Sigmoid colon (tissue), 7 donors: ENCODE results near the gene SULF2. TPM values are rescaled to one million over a fixed set of nuclear protein-coding genes. Genes with fewer than 3 reads are reported as not detected.

Experiments
- DNase-seq: peaks from one replicate; pipeline ENCODE4 v3.0.0-alpha.2; 2019
- H3K27ac ChIP-seq, 4 donors: fragments of 200-600 bp; sonication (generic); one replicate each; pipeline ENCODE4 v1.5.1; 2016 to 2019; ENCODE audit warnings: mild to moderate bottlenecking in 1 of 4
- H3K27me3 ChIP-seq, 3 donors: fragments of 200-600 bp; sonication (generic); one replicate each; pipeline ENCODE4 v1.5.1; 2019; ENCODE audit warnings: mild to moderate bottlenecking in 1 of 3
- H3K36me3 ChIP-seq, 4 donors: fragments of 200-600 bp; sonication (generic); one replicate each; pipeline ENCODE4 v1.5.1; 2016 to 2019
- H3K4me1 ChIP-seq, 4 donors: fragments of 200-600 bp; sonication (generic); one replicate each; pipeline ENCODE4 v1.5.1; 2017 to 2019
- H3K4me3 ChIP-seq, 4 donors: fragments of 200-600 bp; sonication (generic); one replicate each; pipeline ENCODE4 v1.5.1; 2017 to 2019; ENCODE audit warnings: mild to moderate bottlenecking in 2 of 4, moderate library complexity in 1 of 4
- H3K9me3 ChIP-seq, 4 donors: fragments of 200-600 bp in 3 of 4; sonication (generic) in 3 of 4; one replicate each; pipeline versions ENCODE4 v1.5.1 to v1.6.1; 2013 to 2019
- EP300 ChIP-seq, 4 donors: sonication (generic); formaldehyde crosslinking; IDR thresholded peaks; one replicate each; pipeline ENCODE4 v1.6.1; 2017; ENCODE audit warnings: antibody characterized with exemption in 4 of 4
- POLR2A ChIP-seq, 2 donors: fragments of 450-650 bp; IDR thresholded peaks; one replicate each; pipeline ENCODE4 v1.6.1; 2016; ENCODE audit warnings: antibody characterized with exemption in 2 of 2, mild to moderate bottlenecking in 2 of 2, moderate library complexity in 2 of 2
- POLR2AphosphoS5 ChIP-seq, 4 donors: sonication (generic); formaldehyde crosslinking; IDR thresholded peaks; one replicate each; pipeline ENCODE4 v1.6.1; 2017; ENCODE audit warnings: antibody characterized with exemption in 4 of 4
- WGBS, 2 donors: extraction: QIAGEN DNeasy Blood & Tissue Kit; methylation state at CpG; one replicate each; pipeline ENCODE4 v1.1.7; 2013; 5-methylcytosine and 5-hydroxymethylcytosine counted together
- intact Hi-C: fragments of 100-400 bp; cut with DNase I; formaldehyde crosslinking; loops from one replicate; pipeline ENCODE4 v1.15.1; 2023
- polyA plus RNA-seq, 3 donors: library from polyadenylated mRNA; stranded (reverse); fragments of 200-250 nt; gene quantifications; one replicate each; pipeline ENCODE4 v1.2.3, GENCODE V29; 2013
- total RNA-seq, 4 donors: library from RNA; depleted of rRNA; stranded (reverse); fragments of >200 nt; gene quantifications; one replicate each; pipeline ENCODE4 v1.1.0, GENCODE V29; 2016
- TF ChIP-seq, protein P1 (sequence below), 4 experiments: fragments of 450-650 bp in 3 of 4; fragments of 200-600 bp in 1 of 4; IDR thresholded peaks; one replicate each; pipeline ENCODE4 v1.5.1; 2016 to 2019; ENCODE audit warnings: antibody characterized with exemption in 4 of 4, mild to moderate bottlenecking in 3 of 4, moderate library complexity in 2 of 4
- donor health status: healthy with polysubstance abuse.
- donor health status: Bipolar disorder and iron deficiency.
- donor health status: healthy.

Gene SULF2
- total and polyA plus RNA-seq, 7 donors = 14.6 to 70.1 (median 28.2) TPM

DNA sequence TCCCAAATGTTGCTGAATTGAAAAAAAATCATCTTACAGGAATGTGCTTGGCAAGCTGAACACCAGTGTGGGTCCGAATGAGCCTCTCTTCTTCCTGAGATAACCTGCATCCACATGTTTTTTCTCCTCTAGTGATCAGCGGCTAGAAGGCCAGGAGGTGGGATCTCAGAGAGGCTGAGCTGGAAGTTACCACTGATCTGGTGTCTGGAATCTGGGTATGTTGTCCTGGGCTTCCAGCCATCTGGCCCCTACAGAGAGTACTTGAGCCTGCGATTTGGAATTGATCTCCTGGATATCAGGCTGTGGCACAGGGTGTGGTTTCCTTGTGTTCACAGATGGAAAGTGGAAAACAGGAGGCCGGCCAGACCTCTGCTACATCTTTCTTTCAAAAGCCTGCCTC lies 35.9 kb downstream of the SULF2 start:
- DNase-seq = no peak
- intact Hi-C loops = no loop called here
- H3K4me1 ChIP-seq = peaks cover 0 to 20% (median 10%) of the 10 kb centered on the region in 4 donors
- no peaks in the 10 kb centered on the region for H3K36me3 ChIP-seq
- no peak overlapping the region for H3K4me3 ChIP-seq
- no peaks in the 10 kb centered on the region for H3K27me3 ChIP-seq
- WGBS, 2 donors = 70 to 73% methylated on average over 4 of the region's 4 CpGs
- peak overlapping the region in 2 of 4 donors; percentile 9 to 32 for H3K27ac ChIP-seq
- H3K9me3 ChIP-seq = no peaks in the 10 kb centered on the region
- TF ChIP-seq POLR2AphosphoS5 (IDR thresholded peaks at IDR 0.05) = peak in 1 of 4 donors; percentile 11
- TF ChIP-seq, protein P1, sequence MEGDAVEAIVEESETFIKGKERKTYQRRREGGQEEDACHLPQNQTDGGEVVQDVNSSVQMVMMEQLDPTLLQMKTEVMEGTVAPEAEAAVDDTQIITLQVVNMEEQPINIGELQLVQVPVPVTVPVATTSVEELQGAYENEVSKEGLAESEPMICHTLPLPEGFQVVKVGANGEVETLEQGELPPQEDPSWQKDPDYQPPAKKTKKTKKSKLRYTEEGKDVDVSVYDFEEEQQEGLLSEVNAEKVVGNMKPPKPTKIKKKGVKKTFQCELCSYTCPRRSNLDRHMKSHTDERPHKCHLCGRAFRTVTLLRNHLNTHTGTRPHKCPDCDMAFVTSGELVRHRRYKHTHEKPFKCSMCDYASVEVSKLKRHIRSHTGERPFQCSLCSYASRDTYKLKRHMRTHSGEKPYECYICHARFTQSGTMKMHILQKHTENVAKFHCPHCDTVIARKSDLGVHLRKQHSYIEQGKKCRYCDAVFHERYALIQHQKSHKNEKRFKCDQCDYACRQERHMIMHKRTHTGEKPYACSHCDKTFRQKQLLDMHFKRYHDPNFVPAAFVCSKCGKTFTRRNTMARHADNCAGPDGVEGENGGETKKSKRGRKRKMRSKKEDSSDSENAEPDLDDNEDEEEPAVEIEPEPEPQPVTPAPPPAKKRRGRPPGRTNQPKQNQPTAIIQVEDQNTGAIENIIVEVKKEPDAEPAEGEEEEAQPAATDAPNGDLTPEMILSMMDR (IDR thresholded peaks at IDR 0.05) = no peak

DNA sequence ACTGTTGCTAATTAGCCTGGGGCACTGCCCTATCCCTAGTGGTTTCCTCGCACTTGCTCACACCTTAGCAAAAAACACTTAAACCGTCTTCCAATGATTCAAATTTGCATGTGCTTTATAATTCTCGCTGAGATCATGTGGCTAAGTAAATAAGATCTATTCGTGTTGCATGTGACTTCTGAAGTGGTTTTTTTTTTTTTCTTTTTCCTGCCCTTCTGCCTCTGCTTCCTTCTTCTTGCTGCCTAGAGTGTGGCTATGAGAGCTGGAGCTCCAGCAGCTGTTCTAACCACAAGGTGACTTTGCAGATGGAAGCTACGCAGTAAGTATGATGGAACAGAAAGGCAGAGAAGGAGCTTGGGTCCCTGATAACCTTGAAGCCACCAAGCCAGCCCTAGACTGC lies 36.5 kb downstream of the SULF2 start:
- TF ChIP-seq POLR2A (IDR thresholded peaks at IDR 0.05) (no peak), POLR2AphosphoS5 (IDR thresholded peaks at IDR 0.05) (no peak), EP300 (IDR thresholded peaks at IDR 0.05) (no peak)
- TF ChIP-seq, protein P1 (IDR thresholded peaks at IDR 0.05) = no peak
- Histone ChIP-seq H3K27me3 (no peaks in the 10 kb centered on the region), H3K36me3 (no peaks in the 10 kb centered on the region), H3K9me3 (no peaks in the 10 kb centered on the region), H3K27ac (peak overlapping the region in 2 of 4 donors; percentile 9 to 32), H3K4me1 (peaks cover 0 to 20% (median 10%) of the 10 kb centered on the region in 4 donors), H3K4me3 (no peak overlapping the region)
- intact Hi-C loops = no loop called here
- no peak for DNase-seq
- 28 to 33% methylated on average over 5 of the region's 5 CpGs for WGBS, 2 donors

DNA sequence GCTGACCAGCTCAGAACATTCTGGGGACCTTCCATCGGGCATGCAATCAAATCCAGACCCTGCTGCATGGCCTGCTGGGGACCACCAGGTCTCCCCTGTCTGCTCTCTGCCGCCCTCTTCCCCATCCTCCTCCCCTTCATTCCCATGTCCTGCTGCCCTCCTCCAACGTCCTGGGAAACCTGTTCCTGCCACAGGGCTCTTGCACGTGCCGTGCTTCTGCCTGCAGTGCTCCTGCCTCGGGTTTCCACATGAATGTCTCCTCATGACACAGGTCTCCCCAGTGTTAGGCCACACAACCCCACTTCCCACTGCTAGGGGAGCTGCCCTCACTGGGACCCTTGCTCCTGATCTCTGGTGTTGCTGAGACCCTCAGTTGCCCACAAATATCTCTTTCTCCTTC lies 37.2 kb downstream of the SULF2 start:
- DNase-seq = no peak
- H3K4me3 ChIP-seq = no peak overlapping the region
- H3K27me3 ChIP-seq = no peaks in the 10 kb centered on the region
- intact Hi-C loops = no loop called here
- H3K9me3 ChIP-seq = no peaks in the 10 kb centered on the region
- no peaks in the 10 kb centered on the region for H3K36me3 ChIP-seq
- H3K4me1 ChIP-seq = peaks cover 0 to 20% (median 10%) of the 10 kb centered on the region in 4 donors
- H3K27ac ChIP-seq = peak overlapping the region in 1 of 4 donors; percentile 32
- WGBS, 2 donors = 88 to 95% methylated on average over 6 of the region's 6 CpGs
- TF ChIP-seq, protein P1 (IDR thresholded peaks at IDR 0.05) = peak in 1 of 4 experiments; percentile 5
- no peak for TF ChIP-seq POLR2A (IDR thresholded peaks at IDR 0.05)

DNA sequence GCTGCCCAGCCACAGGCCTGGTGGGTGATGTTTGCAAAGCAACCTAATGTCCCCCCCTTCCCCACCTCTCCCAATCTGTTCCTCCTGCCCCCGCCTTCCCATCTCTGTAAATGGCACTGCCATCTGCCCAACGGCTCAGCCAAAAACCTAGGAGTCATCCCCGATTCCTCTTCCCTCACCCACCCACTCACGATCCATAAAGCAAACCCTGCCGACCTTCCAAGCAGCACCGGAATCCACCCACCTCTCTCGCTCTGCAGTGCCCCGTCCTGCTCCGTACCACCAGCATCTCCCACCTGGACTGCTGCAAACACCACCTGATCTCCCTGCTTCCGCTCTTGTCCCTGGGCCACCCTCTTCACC lies 37.6 kb downstream of the SULF2 start:
- intact Hi-C loops = no loop called here
- TF ChIP-seq POLR2AphosphoS5 (IDR thresholded peaks at IDR 0.05) = no peak
- no peak for TF ChIP-seq POLR2A (IDR thresholded peaks at IDR 0.05)
- no peak for TF ChIP-seq EP300 (IDR thresholded peaks at IDR 0.05)
- TF ChIP-seq, protein P1 (IDR thresholded peaks at IDR 0.05) = no peak
- 91 to 94% methylated on average over 10 of the region's 10 CpGs for WGBS, 2 donors

DNA sequence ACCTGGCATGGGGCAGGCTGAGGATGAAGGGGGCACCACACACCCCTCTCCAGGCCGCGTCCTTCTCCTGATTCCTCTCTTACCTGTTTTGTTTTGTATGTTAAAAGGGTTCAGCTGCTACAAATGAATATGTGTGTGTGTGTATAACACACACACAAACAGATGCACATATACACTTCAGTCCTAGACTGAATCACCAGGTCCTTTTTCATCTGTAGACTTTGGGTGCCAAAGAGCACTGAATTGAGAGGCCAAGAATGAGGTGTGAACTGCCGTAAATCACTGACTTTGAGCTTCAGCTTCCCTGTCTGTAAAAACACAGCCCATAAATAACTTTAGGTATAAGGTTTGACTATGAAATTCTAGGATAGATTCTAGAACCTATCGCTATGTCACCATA lies 40.5 kb downstream of the SULF2 start:
- no peak overlapping the region for H3K27ac ChIP-seq
- TF ChIP-seq EP300 (IDR thresholded peaks at IDR 0.05) (no peak), POLR2AphosphoS5 (IDR thresholded peaks at IDR 0.05) (no peak), POLR2A (IDR thresholded peaks at IDR 0.05) (no peak)
- TF ChIP-seq, protein P1 (IDR thresholded peaks at IDR 0.05) = no peak
- WGBS, 2 donors = 87 to 91% methylated on average over 4 of the region's 4 CpGs
- H3K27me3 ChIP-seq = no peaks in the 10 kb centered on the region
- intact Hi-C loops = no loop called here
- H3K4me3 ChIP-seq = no peak overlapping the region
- H3K4me1 ChIP-seq = peaks cover 0 to 30% (median 11%) of the 10 kb centered on the region in 4 donors
- no peak for DNase-seq
- H3K36me3 ChIP-seq = no peaks in the 10 kb centered on the region
- no peaks in the 10 kb centered on the region for H3K9me3 ChIP-seq

More for the DNA sequence above, 37.6 kb downstream of the SULF2 start:
- H3K27me3 ChIP-seq = no peaks in the 10 kb centered on the region
- no peaks in the 10 kb centered on the region for H3K36me3 ChIP-seq
- H3K27ac ChIP-seq = no peak overlapping the region
- no peak overlapping the region for H3K4me3 ChIP-seq
- peaks cover 0 to 20% (median 10%) of the 10 kb centered on the region in 4 donors for H3K4me1 ChIP-seq
- H3K9me3 ChIP-seq = no peaks in the 10 kb centered on the region
- DNase-seq = no peak
